HepG2 (cell line): ENCODE data around the gene DDIAS.

Experiments used
- BRF2 ChIP-seq: sonication (generic); formaldehyde crosslinking; IDR thresholded peaks from 2 replicates; pipeline ENCODE4 v1.8.1; 2022; ENCODE audit warnings: mild to moderate bottlenecking, missing genetic modification reagents
- CTCF ChIP-seq: sonication (generic); formaldehyde crosslinking; IDR thresholded peaks from 2 replicates; pipeline ENCODE4 v1.5.0; 2020; ENCODE audit warnings: mild to moderate bottlenecking, missing genetic modification reagents, moderate library complexity
- DDIT3 ChIP-seq: sonication (generic); formaldehyde crosslinking; IDR thresholded peaks from 2 replicates; pipeline ENCODE4 v1.4.0; 2020; ENCODE audit warnings: mild to moderate bottlenecking, missing genetic modification reagents
- POLR2AphosphoS5 ChIP-seq: IDR thresholded peaks from 2 replicates; pipeline ENCODE4 v1.6.1; 2012; ENCODE audit warnings: low read depth, low read length
- SIN3B ChIP-seq: fragments of 150-350 bp; IDR thresholded peaks from 2 replicates; pipeline ENCODE4 v1.6.1; 2014; ENCODE audit warnings: low read length
- TAF1 ChIP-seq: sonication (generic); formaldehyde crosslinking; IDR thresholded peaks from 2 replicates; pipeline ENCODE4 v1.4.0; 2020; ENCODE audit warnings: missing genetic modification reagents
- TOPORS ChIP-seq: sonication (generic); formaldehyde crosslinking; IDR thresholded peaks from 2 replicates; pipeline ENCODE4 v1.8.0; 2023; ENCODE audit warnings: mild to moderate bottlenecking, missing genetic modification reagents
- ZBTB34 ChIP-seq: sonication (generic); formaldehyde crosslinking; IDR thresholded peaks from 2 replicates; pipeline ENCODE4 v1.8.0; 2022; ENCODE audit warnings: mild to moderate bottlenecking, missing genetic modification reagents
- ZFYVE20 ChIP-seq: sonication (generic); formaldehyde crosslinking; IDR thresholded peaks from 2 replicates; pipeline ENCODE4 v1.8.0; 2023; ENCODE audit warnings: low read depth, mild to moderate bottlenecking, moderate library complexity, missing genetic modification reagents, borderline replicate concordance
- ZNF503 ChIP-seq: sonication (generic); formaldehyde crosslinking; IDR thresholded peaks from 2 replicates; pipeline ENCODE4 v1.4.0; 2020; ENCODE audit warnings: missing genetic modification reagents
- ZNF883 ChIP-seq: sonication (generic); formaldehyde crosslinking; IDR thresholded peaks from 2 replicates; pipeline ENCODE4 v1.5.1; 2020; ENCODE audit warnings: mild to moderate bottlenecking, missing genetic modification reagents; ENCODE audit errors: not compliant biosample characterization
- TF ChIP-seq, protein P1 (sequence below): IDR thresholded peaks from 2 replicates; pipeline ENCODE4 v1.6.1; 2016; ENCODE audit warnings: low read depth
- TF ChIP-seq, protein P2 (sequence below): IDR thresholded peaks from 2 replicates; pipeline ENCODE4 v1.6.1; 2012; ENCODE audit warnings: inconsistent platforms

DNA sequence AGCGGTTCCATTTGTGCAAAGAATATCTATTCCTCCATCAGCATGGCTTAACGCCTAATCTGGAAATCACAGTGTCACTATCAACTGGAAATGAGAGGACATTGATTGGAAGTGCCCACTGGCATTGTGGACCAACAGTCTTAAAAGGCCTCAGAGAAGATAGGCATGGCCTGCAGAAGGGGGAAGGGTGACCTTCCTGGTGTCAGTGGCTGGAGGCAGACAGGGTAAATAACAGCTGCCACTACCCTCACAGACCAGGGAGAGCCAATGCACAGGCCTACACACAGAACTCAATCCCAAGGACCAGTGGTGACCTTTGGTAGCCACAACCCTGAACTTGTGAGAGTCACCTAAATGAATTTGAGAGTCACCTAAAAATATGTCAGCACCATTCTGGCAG is 36.0 kb downstream of the DDIAS start:
- TF ChIP-seq CTCF (CRISPR knock-in tag) (no peak), TOPORS (CRISPR knock-in tag) (no peak), BRF2 (no peak), POLR2AphosphoS5 (no peak), DDIT3 (no peak), ZFYVE20 (no peak), ZNF503 (CRISPR knock-in tag) (no peak), ZBTB34 (no peak), TAF1 (CRISPR knock-in tag) (no peak), SIN3B (no peak), ZNF883 (no peak)
- TF ChIP-seq, protein P1, sequence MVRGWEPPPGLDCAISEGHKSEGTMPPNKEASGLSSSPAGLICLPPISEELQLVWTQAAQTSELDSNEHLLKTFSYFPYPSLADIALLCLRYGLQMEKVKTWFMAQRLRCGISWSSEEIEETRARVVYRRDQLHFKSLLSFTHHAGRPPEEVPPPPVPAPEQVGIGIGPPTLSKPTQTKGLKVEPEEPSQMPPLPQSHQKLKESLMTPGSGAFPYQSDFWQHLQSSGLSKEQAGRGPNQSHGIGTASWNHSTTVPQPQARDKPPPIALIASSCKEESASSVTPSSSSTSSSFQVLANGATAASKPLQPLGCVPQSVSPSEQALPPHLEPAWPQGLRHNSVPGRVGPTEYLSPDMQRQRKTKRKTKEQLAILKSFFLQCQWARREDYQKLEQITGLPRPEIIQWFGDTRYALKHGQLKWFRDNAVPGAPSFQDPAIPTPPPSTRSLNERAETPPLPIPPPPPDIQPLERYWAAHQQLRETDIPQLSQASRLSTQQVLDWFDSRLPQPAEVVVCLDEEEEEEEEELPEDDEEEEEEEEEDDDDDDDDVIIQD: no peak
- TF ChIP-seq, protein P2, sequence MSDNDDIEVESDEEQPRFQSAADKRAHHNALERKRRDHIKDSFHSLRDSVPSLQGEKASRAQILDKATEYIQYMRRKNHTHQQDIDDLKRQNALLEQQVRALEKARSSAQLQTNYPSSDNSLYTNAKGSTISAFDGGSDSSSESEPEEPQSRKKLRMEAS: no peak
